ENCODE measurements around the gene THSD7B.

GRCh38 chr2:137535897-137536296 lies 770.6 kb downstream of the THSD7B start:
- TF ChIP-seq, protein P1, sequence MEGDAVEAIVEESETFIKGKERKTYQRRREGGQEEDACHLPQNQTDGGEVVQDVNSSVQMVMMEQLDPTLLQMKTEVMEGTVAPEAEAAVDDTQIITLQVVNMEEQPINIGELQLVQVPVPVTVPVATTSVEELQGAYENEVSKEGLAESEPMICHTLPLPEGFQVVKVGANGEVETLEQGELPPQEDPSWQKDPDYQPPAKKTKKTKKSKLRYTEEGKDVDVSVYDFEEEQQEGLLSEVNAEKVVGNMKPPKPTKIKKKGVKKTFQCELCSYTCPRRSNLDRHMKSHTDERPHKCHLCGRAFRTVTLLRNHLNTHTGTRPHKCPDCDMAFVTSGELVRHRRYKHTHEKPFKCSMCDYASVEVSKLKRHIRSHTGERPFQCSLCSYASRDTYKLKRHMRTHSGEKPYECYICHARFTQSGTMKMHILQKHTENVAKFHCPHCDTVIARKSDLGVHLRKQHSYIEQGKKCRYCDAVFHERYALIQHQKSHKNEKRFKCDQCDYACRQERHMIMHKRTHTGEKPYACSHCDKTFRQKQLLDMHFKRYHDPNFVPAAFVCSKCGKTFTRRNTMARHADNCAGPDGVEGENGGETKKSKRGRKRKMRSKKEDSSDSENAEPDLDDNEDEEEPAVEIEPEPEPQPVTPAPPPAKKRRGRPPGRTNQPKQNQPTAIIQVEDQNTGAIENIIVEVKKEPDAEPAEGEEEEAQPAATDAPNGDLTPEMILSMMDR (conservative IDR thresholded peaks at IDR 0.05 in 1 of 2, IDR thresholded peaks at IDR 0.05 in 1 of 2; ENCODE audit: extremely low read depth in 1 of 2, insufficient read depth in 1 of 2, low read depth in 1 of 2, low read length in 2 of 2), result no peak
- no peak for TF ChIP-seq EZH2 (IDR thresholded peaks at IDR 0.05; ENCODE audit: borderline replicate concordance, low read length)

All from mammary epithelial cell (primary cell).